Right hindlimb (tissue), 1 donor: ENCODE results near the gene KCNIP4.

Source experiments
- DNase-seq: peaks from one replicate; pipeline ENCODE4 v3.0.0-alpha.2; 2018

The KCNIP4 gene

DNA sequence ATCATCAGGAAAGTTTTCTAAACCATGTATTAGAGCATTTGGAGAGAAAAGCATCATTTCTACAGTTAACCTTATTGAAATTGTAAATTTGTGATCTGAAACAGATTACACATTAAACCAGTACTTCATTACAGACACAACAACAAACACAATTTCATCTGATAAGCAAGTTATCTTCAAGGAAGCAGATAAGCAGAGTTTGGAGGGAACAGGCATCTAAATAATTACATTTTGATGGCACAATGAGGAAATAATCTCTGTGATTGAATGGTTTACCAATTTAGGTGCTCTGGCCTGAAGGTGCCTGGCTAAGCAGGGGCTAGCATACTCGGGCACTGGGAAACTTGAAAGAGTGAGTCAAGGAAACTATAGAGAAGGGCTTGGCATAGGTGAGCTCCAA is 628.5 kb downstream of the KCNIP4 start:
- DNase-seq: no peak

GRCh38 chr4:21307709-21308108 is 640.9 kb downstream of the KCNIP4 start:
- no peak for DNase-seq

- DNase-seq: no peak
These were observed 644.1 kb downstream of the KCNIP4 start for GRCh38 chr4:21304540-21304887.

- DNase-seq: no peak
These were observed 658.0 kb downstream of the KCNIP4 start for GRCh38 chr4:21290562-21290961.

DNA sequence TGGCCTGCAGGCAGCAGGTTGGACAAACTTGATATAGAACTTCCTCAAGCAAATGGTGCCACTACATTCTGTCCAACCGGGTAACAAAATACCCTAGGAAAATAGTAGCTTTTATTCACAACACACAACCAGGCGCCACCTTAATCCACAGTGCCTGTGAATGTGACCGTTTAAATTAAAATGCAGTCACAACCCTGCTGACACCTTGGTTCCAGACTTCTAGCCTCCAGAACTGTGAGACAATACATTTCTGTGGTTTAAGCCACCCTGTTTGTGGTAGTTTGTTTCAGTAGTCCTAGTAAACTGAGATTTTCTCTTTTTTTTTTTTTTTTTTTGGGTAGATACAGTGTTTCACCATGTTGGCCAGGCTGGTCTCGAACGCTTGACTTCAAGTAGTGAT is 672.5 kb downstream of the KCNIP4 start:
- DNase-seq: no peak

DNA sequence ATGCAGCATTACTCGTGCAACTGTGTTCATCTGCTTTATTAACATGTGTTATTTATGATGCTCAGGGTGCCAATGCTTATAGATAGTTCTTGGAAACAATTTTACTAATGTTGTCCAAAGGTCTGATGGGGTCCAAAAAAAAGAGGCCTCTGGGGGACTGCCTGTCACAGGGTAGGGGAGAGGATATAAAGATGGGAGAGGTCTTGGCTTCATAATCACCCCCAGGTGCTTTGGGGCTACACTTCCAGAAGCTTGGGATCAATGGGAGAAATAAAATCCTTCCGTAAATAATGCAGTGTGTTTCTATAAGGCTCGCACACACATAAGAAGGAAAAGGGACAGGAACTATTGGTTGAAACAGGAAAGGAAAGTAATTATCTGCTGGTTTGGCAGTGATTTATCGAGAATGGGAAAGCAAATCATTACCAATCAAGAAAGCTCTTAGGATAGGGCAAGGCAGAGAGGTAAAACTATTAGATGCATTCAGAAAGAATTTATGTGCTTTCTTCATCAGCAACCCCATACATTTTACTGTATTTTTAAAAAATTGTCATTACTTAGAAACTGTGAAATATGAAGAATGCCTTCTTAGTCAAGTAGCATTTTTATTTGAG is 677.0 kb downstream of the KCNIP4 start:
- DNase-seq: no peak

DNA sequence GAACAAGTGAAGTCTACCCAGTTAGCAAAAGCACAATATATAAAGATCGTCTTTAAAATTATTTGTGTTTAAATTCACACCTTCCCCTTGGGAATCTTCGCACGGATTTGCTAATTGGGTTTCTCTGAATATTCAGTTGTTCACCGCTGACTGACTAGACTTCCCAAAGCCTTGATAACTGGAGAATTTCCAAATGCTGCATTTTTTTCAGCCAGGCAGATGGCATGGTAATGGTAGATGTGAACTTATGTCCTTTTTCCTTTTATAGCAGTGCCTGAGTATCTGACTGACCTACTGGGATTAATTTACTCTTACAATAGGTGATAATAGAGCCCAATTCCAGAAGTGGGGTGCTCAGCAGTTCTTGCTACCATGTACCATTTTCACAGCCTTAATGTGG is 700.2 kb downstream of the KCNIP4 start:
- DNase-seq: no peak

DNA sequence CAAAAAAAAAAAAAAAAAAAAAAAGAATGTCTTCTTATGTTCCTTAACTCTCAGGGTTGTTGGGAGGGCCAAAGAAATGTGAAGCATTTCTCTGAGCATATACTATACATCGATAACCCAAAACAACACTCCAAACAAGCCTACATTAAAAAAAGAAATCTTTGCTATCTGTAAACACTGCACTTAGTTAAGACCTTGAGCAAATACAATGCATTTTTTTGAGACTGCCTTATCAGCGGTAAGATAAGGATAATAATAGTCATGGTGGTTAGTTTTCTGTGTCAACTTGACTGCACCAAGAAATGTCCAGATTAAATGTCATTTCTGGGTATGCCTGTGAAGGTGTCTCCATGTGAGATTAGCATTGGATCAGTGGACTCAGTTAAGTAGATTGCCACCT is 706.4 kb downstream of the KCNIP4 start:
- no peak for DNase-seq

DNA sequence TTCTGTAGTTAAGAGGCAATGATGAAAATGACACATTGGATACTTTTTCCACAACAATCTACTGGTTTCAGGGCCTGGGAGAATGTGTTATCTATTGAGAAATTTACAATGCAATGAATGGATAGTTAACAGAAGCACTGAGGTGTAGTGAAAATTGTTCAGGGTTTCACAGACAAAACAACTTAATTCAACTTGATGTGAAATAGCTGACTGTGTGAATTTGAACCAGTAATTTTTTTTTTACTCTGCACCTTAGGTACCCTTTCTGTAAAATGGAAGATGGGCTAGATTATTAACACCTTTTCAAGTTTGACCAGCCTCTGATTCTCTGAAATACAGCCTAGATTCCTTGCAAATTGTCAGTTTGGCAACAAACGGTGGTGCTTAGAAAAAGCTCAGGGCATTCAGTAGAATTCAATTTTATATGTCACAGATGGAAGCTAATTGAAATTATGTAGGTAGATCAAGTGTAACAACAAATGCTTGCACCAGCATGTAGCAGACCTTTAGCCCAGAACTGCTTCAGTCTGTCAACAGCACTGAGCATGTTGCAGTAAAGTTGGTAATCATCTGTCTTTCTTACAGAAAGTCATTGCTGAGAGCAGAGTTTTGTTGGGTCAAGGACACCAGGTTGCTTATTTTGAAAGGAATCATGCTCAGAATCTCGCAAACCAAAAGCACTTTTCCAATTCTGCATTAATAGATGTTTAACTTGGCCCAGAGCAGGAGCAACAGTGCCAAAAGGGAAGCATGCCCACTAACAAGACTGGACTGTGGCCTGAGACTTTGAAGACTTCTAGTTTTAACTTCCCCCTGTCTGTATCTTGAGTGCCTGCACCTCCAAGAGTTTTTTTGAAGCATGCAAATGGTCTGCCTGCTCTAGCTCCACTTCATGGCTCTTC is 721.7 kb downstream of the KCNIP4 start:
- DNase-seq: peak; percentile 15

GRCh38 chr4:21211846-21212245 is 736.7 kb downstream of the KCNIP4 start:
- DNase-seq: no peak

GRCh38 chr4:21209860-21210259 is 738.7 kb downstream of the KCNIP4 start:
- DNase-seq: no peak

- no peak for DNase-seq
These were observed 742.6 kb downstream of the KCNIP4 start for GRCh38 chr4:21205821-21206531.

DNA sequence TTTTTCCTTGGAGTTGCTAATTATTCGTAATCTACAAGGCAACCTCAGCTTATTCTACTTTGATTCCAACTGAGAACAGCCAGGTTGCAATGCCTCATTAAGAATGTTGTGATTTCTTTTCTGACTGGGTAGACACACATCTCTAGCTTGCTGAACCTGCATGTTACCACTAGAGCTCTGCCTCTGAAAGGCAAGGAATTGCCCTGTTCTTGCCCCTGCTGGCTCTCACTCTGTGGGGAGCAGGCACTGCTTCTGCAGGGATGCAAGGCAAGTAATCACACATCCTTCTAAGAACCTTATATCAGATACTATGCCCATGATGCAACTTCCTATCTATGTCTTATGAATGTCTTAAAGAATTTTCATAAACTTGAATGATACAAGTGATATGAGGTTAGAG is 745.2 kb downstream of the KCNIP4 start:
- DNase-seq: no peak

GRCh38 chr4:21202959-21203358 is 745.6 kb downstream of the KCNIP4 start:
- DNase-seq: no peak

- no peak for DNase-seq
These were observed 749.9 kb downstream of the KCNIP4 start for GRCh38 chr4:21198683-21199082.

DNA sequence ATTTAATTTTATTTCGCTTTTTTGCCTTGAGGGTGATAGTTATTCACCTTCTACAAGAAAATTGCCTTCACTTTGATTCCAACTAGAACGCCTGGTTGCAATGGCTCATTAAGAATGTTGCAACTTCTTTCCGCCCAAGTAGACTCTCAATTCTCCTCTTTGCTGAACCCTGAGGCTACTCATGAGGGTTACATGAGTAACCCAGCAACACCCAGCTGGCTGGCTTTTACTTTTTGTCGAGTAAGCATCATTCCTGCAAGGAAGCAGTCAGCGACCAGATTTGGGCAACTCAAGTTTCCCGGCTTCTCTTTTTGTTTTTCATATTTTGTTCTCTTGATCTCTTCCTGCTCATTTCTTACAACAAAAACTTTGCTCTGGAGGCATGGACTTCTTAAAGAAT is 752.9 kb downstream of the KCNIP4 start:
- no peak for DNase-seq

- no peak for DNase-seq
These were observed 756.2 kb downstream of the KCNIP4 start for GRCh38 chr4:21192367-21192766.

DNA sequence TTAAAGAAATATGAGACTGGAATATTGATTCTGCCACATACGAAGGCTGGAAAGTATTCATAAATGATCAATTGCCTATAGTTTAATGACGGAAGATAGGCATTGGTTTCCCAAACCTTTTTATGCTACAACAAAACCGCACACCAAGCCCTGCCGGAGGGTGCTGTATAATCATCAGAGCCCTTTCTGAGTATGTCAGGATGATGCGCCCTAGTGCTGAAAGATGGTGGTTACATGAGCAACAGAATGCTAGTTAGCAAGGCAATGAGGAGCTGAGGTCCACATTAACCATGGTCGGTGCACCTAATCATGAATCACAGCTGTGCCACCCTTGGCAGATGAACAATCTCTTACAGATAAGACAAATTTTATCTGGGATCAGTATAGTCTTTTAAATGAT is 757.3 kb downstream of the KCNIP4 start:
- no peak for DNase-seq

DNA sequence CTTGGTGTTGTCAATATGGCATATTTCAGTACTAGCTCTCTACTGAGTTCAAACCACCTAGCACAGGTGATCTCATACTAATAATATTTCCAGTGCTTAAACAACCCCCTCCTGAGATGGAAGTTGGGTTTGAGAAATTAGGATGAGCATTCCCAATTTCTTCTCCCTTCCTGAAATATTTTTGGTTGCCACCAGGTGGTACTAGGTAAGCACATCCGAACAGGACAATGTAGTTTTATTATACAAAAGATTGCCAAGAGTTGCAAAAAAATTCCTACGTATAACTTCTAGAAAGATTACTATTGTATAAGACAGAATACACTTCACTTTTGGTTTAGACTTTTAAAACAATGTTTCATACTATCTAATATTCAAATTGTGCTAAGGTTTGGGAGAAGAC is 763.8 kb downstream of the KCNIP4 start:
- DNase-seq: no peak

- no peak for DNase-seq
These were observed 766.9 kb downstream of the KCNIP4 start for GRCh38 chr4:21181716-21182115.

- no peak for DNase-seq
These were observed 770.7 kb downstream of the KCNIP4 start for GRCh38 chr4:21177871-21178270.

GRCh38 chr4:21177092-21177491 is 771.5 kb downstream of the KCNIP4 start:
- no peak for DNase-seq

DNA sequence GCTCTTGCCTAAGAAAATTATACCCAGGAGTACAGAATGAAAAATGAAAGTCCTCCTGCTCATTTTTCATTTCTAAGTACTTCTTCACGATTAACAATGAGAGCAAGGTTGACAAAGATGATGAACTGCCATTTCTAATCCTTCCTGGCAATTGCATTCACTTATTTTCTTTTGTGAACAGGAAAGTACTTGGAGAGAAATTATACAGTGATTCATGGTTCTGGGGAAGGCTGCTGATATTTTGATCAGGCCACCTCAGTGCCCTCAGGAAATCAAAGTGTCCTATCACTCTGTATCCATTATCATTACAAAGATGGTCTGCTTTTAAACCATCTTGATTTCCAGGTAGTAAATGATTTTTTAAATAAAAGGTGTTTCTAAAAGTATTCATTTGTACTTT is 780.9 kb downstream of the KCNIP4 start:
- DNase-seq: no peak

GRCh38 chr4:21155367-21155766 is 793.2 kb downstream of the KCNIP4 start:
- DNase-seq: no peak
